Measurements from ENCODE around the gene UGT1A10.

The UGT1A10 gene

DNA sequence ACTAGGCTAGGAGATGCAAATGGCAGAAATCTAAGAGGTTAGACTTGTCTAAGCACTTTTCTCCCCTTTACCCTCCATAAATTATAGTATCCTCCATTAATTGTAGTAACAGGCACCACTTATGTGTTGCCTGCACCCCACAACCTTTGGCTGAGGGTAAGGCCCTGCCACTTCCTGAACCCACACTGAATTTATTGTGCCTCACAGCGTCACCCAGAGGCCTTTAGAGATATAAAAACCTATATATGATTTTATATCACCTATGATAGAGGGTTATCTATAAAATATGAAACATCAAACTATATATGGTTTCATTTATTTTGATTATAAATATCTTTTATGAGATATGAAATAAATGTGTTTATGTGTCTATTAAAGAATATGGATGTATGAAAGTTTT, 38.1 kb downstream of the UGT1A10 start:
- no peak for TF ChIP-seq CTCF (conservative IDR thresholded peaks at IDR 0.05; ENCODE audit: low read length)
- H3K4me3 ChIP-seq (ENCODE audit: low read length), result no peak overlapping the region
- no peak for DNase-seq (ENCODE audit: low read depth)

DNA sequence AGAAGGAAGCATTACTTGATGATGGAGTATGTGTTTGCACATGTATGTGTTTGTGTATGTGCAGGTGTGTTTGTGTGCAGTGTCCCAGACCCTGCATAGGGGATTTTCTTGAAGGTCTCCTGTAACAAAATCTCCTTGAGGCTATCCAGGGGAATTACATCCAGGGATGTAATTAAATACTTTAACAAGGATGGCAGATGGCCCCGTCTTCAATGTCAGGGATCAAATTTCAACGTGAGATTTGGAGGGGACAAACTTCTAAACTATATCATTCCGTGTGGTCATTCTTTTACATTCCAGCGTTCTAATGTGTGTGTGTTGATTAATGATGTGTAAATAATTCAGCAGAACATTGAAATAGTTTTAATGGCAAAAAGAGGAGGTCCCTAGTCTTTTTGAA, 38.7 kb downstream of the UGT1A10 start:
- no peak for DNase-seq (ENCODE audit: low read depth)
- TF ChIP-seq CTCF (conservative IDR thresholded peaks at IDR 0.05; ENCODE audit: low read length), result no peak
- no peak overlapping the region for H3K4me3 ChIP-seq (ENCODE audit: low read length)

DNA sequence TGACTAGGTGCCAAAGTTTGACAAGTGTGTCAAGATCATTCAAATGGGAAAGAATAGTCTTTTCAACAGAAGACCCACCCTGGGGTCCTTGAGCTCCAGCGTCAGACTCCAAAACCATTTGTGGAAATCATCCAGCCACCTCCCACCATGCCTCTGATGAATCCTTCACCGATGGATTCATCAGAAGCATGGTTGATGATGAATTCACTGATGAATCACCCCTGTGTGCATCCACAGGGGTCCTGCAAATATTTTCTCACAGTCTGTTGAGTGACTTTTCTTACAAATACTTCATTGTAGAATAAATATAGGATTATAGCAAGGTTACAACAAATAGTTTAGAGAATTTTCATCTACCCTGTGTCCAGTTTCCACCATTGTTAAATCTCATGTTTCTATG, 39.8 kb downstream of the UGT1A10 start:
- H3K4me3 ChIP-seq (ENCODE audit: low read length), result no peak overlapping the region
- TF ChIP-seq CTCF (conservative IDR thresholded peaks at IDR 0.05; ENCODE audit: low read length), result no peak
- no peak for DNase-seq (ENCODE audit: low read depth)

DNA sequence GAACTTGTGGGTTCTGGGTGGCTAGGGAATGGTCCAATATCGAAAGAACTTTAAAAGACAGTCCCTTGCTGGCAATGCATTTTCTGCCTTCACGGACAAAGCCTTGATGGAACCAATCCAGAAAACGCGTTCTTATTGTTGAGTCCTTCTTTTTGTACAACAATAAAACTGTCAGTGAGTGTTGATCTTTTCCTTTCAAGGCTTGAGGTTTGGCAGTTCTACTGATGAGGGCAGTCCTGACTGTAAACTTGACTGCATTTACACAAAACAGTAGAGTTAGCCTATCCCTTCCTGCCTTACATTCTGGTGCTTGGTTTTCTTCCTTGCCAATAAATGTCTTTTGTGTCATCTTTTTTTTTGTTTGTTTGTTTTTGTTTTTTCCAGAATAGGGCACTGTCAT, 42.9 kb downstream of the UGT1A10 start:
- no peak overlapping the region for H3K4me3 ChIP-seq (ENCODE audit: low read length)
- no peak for TF ChIP-seq CTCF (conservative IDR thresholded peaks at IDR 0.05; ENCODE audit: low read length)
- DNase-seq (ENCODE audit: low read depth), result no peak

DNA sequence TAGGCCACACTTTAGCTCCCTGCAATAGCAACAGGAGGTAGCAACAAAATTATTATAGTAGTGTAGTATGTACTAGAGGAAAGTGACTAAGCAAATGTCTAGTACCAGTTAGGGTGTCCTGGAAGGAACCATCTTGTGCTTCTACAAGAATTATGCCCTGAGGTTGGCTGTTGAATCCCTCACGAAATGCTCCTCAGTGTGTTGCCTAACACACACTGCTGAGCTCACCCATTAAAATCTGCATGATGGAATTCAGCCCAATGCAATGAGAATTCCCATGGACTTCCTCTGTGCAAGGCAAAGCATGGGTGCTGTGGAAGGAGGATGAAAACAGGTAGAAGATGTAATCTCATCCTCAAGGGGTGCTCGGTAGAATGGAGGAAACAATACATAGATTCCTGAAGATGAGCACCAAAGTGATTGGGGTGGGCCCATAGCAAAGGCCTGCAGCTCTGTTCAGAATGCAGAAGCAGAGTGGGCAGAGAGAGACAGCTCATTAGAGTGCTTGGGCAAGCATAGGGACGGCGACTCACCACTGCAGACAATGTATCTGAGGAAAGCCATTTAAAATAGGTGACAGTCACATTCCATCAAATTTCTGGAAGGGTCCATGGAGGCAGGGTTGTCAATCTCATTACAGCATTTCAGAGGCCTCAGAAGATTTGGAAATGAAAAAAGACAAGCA, 44.3 kb downstream of the UGT1A10 start:
- TF ChIP-seq CTCF (conservative IDR thresholded peaks at IDR 0.05; ENCODE audit: low read length), result no peak
- DNase-seq (ENCODE audit: low read depth), result no peak

DNA sequence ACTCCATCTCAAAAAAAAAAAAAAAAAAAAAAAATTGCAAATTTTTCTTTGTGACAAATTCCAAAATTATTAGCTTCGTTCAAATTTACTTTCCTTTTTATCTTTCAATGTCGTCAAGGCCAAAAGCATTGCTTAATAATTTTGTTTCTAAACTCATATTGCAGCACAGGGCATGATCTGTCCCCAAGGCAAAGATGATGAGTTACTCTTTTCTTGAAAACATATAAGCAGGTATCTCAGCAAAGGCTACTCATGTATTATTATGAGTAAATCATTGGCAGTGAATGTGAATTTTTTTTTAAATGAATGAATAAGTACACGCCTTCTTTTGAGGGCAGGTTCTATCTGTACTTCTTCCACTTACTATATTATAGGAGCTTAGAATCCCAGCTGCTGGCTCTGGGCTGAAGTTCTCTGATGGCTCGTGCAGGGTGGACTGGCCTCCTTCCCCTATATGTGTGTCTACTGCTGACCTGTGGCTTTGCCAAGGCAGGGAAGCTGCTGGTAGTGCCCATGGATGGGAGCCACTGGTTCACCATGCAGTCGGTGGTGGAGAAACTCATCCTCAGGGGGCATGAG, 45.4 kb downstream of the UGT1A10 start, which contains the start of gene UGT1A7:
Gene UGT1A7 (plus strand): TSS at position 381 of the 579 bp plus-strand sequence. CDS start 37 bp downstream, at position 418.
- no peak for TF ChIP-seq CTCF (conservative IDR thresholded peaks at IDR 0.05; ENCODE audit: low read length)
- H3K4me3 ChIP-seq (ENCODE audit: low read length), result no peak within 1 kb of the TSS
- DNase-seq (ENCODE audit: low read depth), result no peak

More for the DNA sequence above, 44.3 kb downstream of the UGT1A10 start:
- no peak overlapping the region for H3K4me3 ChIP-seq (ENCODE audit: low read length)

DNA sequence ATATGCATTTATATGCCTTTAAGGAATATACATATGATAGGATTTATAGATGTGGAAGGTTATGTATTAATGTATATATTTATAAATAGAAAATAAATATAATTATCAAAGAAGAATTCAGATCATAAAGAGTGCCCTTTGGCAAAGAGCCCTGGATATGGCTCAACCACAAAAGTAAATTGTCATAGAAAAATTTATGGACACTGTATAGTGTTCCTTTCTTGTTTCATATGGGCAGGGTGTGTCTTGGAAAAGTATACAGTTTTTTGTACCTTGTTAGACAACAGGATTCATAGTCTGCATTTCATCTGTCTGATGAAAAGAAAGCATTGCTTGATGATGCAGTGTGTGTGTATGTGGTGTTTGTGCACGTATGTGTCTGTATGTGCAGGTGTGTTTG, 48.4 kb downstream of the UGT1A10 start:
- DNase-seq (ENCODE audit: low read depth), result no peak
- no peak overlapping the region for H3K4me3 ChIP-seq (ENCODE audit: low read length)

More for the DNA sequence above, 48.4 kb downstream of the UGT1A10 start:
- TF ChIP-seq CTCF (conservative IDR thresholded peaks at IDR 0.05; ENCODE audit: low read length), result no peak

Data from AG10803 (cell line).